Mesodermal cell (in vitro differentiated cells): ENCODE data around the gene LTBP2.

Source experiments
- H3K27ac ChIP-seq: 2 replicates; pipeline ENCODE4 v1.7.0; 2013; ENCODE audit warnings: mild to moderate bottlenecking, low read depth, low read length, moderate library complexity; ENCODE audit not compliant: severe bottlenecking
- H3K36me3 ChIP-seq: 2 replicates; pipeline ENCODE4 v1.7.1; 2013; ENCODE audit warnings: mild to moderate bottlenecking, low read length, moderate library complexity; ENCODE audit not compliant: control insufficient read depth, insufficient read depth
- H3K4me1 ChIP-seq: one replicate; pipeline ENCODE4 v1.7.1; 2013; ENCODE audit warnings: mild to moderate bottlenecking, low read length; ENCODE audit not compliant: insufficient read depth, control insufficient read depth, poor library complexity, severe bottlenecking
- H3K4me3 ChIP-seq: 2 replicates; pipeline ENCODE4 v1.7.0; 2013; ENCODE audit warnings: low read length, control low read depth, mild to moderate bottlenecking; ENCODE audit not compliant: insufficient read depth, poor library complexity, severe bottlenecking; ENCODE audit errors: extremely low read depth
- H3K9me3 ChIP-seq: 2 replicates; pipeline ENCODE4 v1.7.1; 2013; ENCODE audit warnings: mild to moderate bottlenecking, low read length, moderate library complexity; ENCODE audit not compliant: control insufficient read depth
- WGBS, 2 experiments: methylation state at CpG; one replicate each; pipeline ENCODE4 v1.1.5; 2013; ENCODE audit warnings: missing lambda C conversion rate in 2 of 2; ENCODE audit not compliant: insufficient coverage in 2 of 2; 5-methylcytosine and 5-hydroxymethylcytosine counted together

LTBP2 gene

GRCh38 chr14:74577948-74578275 lies 34.1 kb downstream of the LTBP2 start:
- Histone ChIP-seq H3K4me1 (peaks cover 38% of the 10 kb centered on the region), H3K36me3 (peaks cover 27% of the 10 kb centered on the region), H3K4me3 (no peak overlapping the region), H3K9me3 (no peaks in the 10 kb centered on the region), H3K27ac (no peak overlapping the region)
- 85 to 96% methylated on average over 3 of the region's 3 CpGs for WGBS, 2 experiments

GRCh38 chr14:74577247-74577947 lies 34.6 kb downstream of the LTBP2 start:
- Histone ChIP-seq H3K4me3 (no peak overlapping the region), H3K27ac (no peak overlapping the region), H3K36me3 (peaks cover 22% of the 10 kb centered on the region), H3K9me3 (no peaks in the 10 kb centered on the region), H3K4me1 (peaks cover 43% of the 10 kb centered on the region)
- WGBS, 2 experiments = 93 to 94% methylated on average over 9 to 10 of the region's 11 CpGs

GRCh38 chr14:74575936-74576335 lies 36.1 kb downstream of the LTBP2 start:
- peaks cover 15% of the 10 kb centered on the region for H3K36me3 ChIP-seq
- peaks cover 55% of the 10 kb centered on the region for H3K4me1 ChIP-seq
- no peak overlapping the region for H3K27ac ChIP-seq
- H3K4me3 ChIP-seq = no peak overlapping the region
- WGBS, 2 experiments = 81 to 95% methylated on average over 2 to 3 of the region's 3 CpGs
- H3K9me3 ChIP-seq = no peaks in the 10 kb centered on the region

DNA sequence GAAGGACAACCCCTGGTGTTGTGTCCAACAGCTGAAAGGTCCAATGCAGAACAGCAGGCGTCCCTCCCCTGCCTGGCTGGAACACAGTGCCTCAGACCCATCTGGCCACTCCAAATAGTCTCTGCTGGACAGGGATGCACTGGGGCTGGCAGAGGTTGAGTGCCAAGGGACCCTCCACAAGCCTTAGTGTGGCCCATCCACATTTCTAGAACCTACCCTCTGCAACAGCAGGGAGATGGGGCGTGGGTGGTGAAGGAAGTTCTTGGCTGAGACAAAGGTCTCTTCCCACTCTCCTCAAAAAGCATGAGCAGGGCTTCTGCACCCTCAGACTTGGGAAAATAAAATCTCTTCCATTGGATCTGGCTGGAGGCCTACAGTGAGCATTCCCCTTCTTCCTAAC lies 36.5 kb downstream of the LTBP2 start:
- peaks cover 58% of the 10 kb centered on the region for H3K4me1 ChIP-seq
- H3K27ac ChIP-seq = no peak overlapping the region
- 90 to 100% methylated on average over 1 to 2 of the region's 2 CpGs for WGBS, 2 experiments
- H3K9me3 ChIP-seq = no peaks in the 10 kb centered on the region
- H3K4me3 ChIP-seq = no peak overlapping the region
- H3K36me3 ChIP-seq = peaks cover 13% of the 10 kb centered on the region

GRCh38 chr14:74574706-74575105 lies 37.3 kb downstream of the LTBP2 start:
- no peak overlapping the region for H3K4me3 ChIP-seq
- H3K4me1 ChIP-seq = peaks cover 59% of the 10 kb centered on the region
- H3K9me3 ChIP-seq = no peaks in the 10 kb centered on the region
- no peak overlapping the region for H3K27ac ChIP-seq
- 77 to 100% methylated on average over 1 to 6 of the region's 6 CpGs for WGBS, 2 experiments
- H3K36me3 ChIP-seq = peaks cover 13% of the 10 kb centered on the region

GRCh38 chr14:74574090-74574433 lies 38.0 kb downstream of the LTBP2 start:
- peaks cover 61% of the 10 kb centered on the region for H3K4me1 ChIP-seq
- WGBS, 2 experiments = 90 to 94% methylated on average over 3 of the region's 4 CpGs
- no peaks in the 10 kb centered on the region for H3K9me3 ChIP-seq
- H3K36me3 ChIP-seq = peaks cover 15% of the 10 kb centered on the region
- H3K27ac ChIP-seq = no peak overlapping the region
- no peak overlapping the region for H3K4me3 ChIP-seq

GRCh38 chr14:74573421-74574089 lies 38.5 kb downstream of the LTBP2 start:
- no peak overlapping the region for H3K4me3 ChIP-seq
- WGBS, 2 experiments = 87 to 93% methylated on average over 10 to 12 of the region's 13 CpGs
- no peak overlapping the region for H3K27ac ChIP-seq
- peaks cover 15% of the 10 kb centered on the region for H3K36me3 ChIP-seq
- H3K9me3 ChIP-seq = no peaks in the 10 kb centered on the region
- H3K4me1 ChIP-seq = peaks cover 61% of the 10 kb centered on the region

DNA sequence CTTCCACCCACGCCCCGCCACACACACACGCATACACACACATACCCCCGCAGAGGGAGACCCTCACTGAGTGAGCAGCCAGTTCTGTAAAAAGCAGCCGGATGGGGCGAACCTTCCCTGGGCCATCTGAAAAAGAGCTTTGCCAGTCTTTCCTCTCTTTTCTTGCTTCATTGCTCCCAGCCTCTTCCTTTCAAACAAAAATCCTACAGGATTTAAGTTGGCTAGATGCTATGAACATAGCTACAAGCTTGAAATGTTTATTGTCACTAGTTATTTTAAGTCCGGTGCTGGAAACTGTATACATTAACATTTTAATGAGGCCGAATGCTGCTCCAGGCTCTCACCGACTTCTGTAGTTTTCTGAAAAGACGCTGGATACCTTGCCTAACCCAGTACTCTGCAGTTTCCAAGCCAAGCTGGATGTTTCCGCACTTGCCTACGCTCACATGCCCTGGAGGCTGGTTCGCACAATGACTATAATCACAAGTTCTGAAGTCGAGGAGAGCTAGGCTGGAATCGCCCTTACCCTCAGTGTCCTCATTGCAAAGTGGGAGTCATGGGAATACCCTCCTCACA lies 39.2 kb downstream of the LTBP2 start:
- H3K36me3 ChIP-seq = peaks cover 18% of the 10 kb centered on the region
- H3K4me1 ChIP-seq = peaks cover 61% of the 10 kb centered on the region
- H3K27ac ChIP-seq = peak overlapping the region; percentile 92
- no peak overlapping the region for H3K4me3 ChIP-seq
- no peaks in the 10 kb centered on the region for H3K9me3 ChIP-seq
- WGBS, 2 experiments = 90% methylated on average over 10 to 15 of the region's 15 CpGs

DNA sequence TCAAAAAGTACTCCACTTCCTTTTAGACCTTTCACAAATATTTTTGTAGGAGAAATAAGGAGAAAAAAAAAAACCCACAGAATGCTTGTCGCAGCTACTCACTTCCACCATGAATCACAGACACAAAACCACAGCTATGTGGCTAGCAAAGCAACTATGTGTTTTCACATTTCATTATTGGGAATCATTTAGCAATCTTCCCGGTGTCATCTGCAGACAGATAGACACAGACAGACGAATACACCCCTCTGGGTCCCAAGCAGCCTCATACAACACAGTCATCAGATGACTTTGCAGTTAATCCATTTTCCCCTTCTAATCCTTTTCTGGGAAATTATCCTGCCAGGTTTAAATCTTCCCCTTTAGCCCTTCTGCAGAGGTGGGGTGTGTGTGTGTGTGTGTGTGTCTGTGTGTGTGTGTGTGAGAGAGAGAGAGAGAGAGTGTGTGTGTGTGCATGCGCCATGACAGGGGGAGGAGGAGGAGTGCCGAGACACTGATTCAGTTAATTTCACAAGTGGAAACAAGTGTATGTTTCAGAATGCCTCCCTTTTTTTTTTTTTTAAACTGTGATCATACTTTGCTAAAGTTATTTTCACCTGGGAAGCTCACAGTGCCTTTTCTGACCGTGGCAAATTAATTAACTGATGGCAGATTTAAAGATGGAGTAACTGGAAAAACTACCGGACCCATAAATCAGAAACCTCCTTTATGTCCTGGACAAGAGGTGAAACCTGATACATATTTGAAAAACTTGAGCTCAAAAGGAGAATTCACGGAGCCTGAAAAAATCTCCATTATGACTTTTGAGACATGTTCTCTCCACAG lies 39.9 kb downstream of the LTBP2 start:
- Histone ChIP-seq H3K27ac (peak overlapping the region; percentile 92), H3K36me3 (peaks cover 20% of the 10 kb centered on the region), H3K9me3 (no peaks in the 10 kb centered on the region), H3K4me3 (no peak overlapping the region), H3K4me1 (peaks cover 64% of the 10 kb centered on the region)
- WGBS, 2 experiments = 84 to 85% methylated on average over 4 to 5 of the region's 8 CpGs

- no peaks in the 10 kb centered on the region for H3K9me3 ChIP-seq
- peaks cover 68% of the 10 kb centered on the region for H3K4me1 ChIP-seq
- H3K27ac ChIP-seq = peak overlapping the region; percentile 92
- WGBS, 2 experiments = 82 to 83% methylated on average over 6 to 8 of the region's 9 CpGs
- peaks cover 20% of the 10 kb centered on the region for H3K36me3 ChIP-seq
- no peak overlapping the region for H3K4me3 ChIP-seq
Measured at GRCh38 chr14:74571441-74571841, 40.6 kb downstream of the LTBP2 start.
